BLaER1 treated with 17β-estradiol and CSF1 and Interleukin-3, amounts not matched to agents 10 nM and 100 nM (cell line): Measurements from ENCODE around the gene CRYBG2.

Experiments
- H3K27ac ChIP-seq, 11 experiments: shearing (Covaris generic); formaldehyde crosslinking; 2 replicates each; pipeline ENCODE4 v1.8.1; 2022
- H3K27me3 ChIP-seq, 11 experiments: shearing (Covaris generic); formaldehyde crosslinking; 2 replicates each; pipeline ENCODE4 v1.8.1; 2022
- H3K36me3 ChIP-seq, 11 experiments: shearing (Covaris generic); formaldehyde crosslinking; 2 replicates each; pipeline ENCODE4 v1.8.1; 2022
- H3K4me1 ChIP-seq, 10 experiments: shearing (Covaris generic); formaldehyde crosslinking; 2 replicates each; pipeline ENCODE4 v1.8.1; 2022
- H3K4me2 ChIP-seq, 11 experiments: shearing (Covaris generic); formaldehyde crosslinking; 2 replicates each; pipeline ENCODE4 v1.8.1; 2022
- H3K4me3 ChIP-seq, 10 experiments: shearing (Covaris generic); formaldehyde crosslinking; 2 replicates each; pipeline ENCODE4 v1.8.1; 2022
- H3K9ac ChIP-seq, 11 experiments: shearing (Covaris generic); formaldehyde crosslinking; 2 replicates each; pipeline ENCODE4 v1.8.1; 2022
- H3K9me3 ChIP-seq, 11 experiments: shearing (Covaris generic); formaldehyde crosslinking; replicated peaks in 1 of 11; 2 replicates each; pipeline ENCODE4 v1.8.1; 2022
- H4K20me1 ChIP-seq, 11 experiments: shearing (Covaris generic); formaldehyde crosslinking; 2 replicates each; pipeline ENCODE4 v1.8.1; 2022
- Cebpa-rat ChIP-seq, 11 experiments: shearing (Covaris generic); IDR thresholded peaks; 2 replicates each; pipeline ENCODE4 v1.8.1; 2022

CRYBG2 gene, protein sequence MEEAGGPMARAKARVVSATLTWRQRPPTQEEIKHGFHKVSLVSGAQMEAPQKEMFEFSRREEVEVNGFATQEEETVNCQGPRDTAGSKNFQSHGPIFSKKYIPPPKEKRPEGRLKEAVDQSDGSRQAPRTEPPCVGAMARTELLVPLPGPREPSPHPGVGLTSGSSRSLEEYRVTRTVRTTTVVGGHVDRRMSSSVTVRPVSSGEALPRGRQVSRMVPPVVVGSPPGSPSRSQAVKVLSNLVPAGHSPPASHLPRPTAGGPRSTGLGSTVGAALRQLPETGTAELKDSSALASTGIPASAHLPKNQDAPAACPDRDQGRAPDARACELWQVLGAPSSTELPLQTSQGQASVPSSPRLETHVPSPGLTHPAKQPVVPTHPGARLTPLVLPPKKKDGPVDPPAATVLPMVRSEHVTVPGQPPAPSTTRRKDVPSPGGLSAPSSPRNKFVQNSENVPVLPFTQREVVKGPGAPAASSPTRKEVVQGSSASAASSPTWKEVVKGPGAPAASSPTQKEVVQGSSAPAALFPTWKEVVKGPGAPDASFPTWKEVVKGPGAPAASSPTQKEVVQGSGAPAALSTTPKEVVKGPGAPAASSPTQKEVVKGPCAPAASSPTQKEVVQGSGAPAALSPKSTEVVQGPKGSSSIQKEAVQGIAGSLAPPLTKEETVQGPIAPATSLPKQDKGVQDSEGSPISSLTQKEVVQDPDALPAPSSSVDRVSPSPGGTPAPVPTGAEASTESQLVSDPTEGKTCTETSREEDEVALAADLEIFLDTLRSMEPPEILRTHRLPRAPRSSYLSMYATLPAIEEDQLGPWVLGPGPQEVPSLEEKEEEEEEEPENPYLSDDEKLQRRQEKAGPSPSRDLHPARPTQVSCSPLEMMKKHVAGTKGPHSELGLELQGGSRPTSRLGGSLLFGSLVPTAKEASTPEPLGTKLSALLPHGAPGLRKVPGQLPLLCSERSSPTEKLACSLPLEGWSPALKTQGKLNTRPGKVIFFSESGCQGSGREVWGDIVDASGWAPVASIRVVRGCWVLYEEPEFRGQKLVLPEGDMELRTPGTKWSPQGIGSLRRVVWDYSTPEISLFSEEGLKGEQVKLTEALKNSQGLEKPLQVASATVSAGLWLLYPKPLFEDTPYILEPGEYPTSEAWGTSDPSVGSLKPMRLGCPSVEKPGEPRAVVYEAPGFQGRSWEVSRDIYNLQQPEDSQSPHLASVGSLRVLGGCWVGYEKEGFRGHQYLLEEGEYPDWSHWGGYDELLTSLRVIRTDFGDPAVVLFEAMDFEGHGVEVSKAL (N-terminal part only)

DNA sequence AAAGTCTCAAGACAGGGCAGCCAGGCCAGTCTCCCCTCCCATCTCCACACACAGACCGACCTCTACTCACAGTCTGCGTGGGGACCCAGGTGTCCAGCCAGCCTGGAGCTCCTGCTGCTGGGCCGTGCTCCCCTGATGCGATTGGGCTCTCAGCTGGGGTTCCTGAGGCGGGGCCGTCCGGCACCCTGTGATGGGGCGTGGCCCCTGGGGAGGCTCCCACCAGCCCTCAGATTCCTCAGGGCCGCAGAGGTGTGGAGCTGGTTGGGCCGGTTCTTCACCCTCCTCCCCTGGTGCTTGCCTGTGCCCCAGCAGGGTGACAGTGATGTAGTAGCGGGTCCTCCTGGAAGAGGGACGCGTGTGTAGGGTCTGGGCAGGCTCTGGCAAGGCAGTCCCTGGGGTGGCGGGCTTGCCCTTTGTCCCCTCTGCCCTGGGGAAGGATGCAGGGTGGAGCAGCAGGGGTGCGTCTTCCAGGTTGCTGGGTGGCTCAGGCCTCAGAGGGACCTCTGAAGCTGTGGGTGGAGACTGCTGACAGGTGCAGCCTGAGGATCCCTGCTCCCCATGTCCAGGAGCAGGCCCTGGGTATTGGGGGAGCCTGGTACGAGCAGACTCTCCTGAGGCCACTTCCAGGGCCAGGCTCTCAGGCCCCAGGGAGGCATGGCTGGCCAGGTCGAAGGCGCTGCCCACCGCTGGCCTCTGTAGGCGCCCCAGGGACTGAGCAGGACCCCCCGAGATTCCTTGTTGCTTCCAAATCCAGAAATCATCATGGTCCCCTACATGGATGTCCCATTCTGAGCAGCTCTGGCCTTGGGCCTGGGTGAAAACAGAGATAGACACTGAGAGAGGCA, at the start of gene CRYBG2:
CRYBG2 (minus strand) TSS at position 155 of the 845 bp plus-strand sequence. CDS start 7,473 bp downstream, outside the sequence.
- Histone ChIP-seq H3K4me2 (no peak within 1 kb of the TSS), H3K9ac (no peak within 1 kb of the TSS), H3K27me3 (peaks cover 12 to 21% (median 16%) of the 10 kb centered on the region in 11 experiments), H3K9me3 (no peaks in the 10 kb centered on the region), H3K36me3 (no peaks in the 10 kb centered on the region), H3K27ac (no peak within 1 kb of the TSS), H4K20me1 (no peaks in the 10 kb centered on the region), H3K4me3 (no peak within 1 kb of the TSS), H3K4me1 (no peaks in the 10 kb centered on the region; a peak in 1 of 20 replicates)
- TF ChIP-seq Cebpa-rat (IDR thresholded peaks at IDR 0.05), result no peak

DNA sequence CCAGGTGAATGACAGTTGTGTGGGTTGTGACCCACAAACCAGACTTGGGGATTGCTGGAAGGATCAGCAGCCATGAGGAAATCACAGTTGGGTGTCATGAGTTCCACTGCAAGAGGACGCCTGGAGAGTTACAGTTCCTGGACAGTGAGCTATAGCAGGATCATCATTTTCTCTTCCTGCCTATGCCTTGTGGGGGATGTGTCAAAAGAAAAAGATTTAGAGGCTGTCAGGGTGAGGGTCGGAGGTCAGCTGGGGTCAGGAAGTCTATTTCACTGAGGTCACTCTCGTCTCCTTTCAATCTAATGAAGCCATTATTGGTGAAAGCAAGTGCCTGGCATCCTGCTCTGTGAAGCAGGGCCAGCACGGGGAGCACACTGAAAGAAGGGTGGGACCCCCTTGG, 49.7 kb upstream of the CRYBG2 start:
- Histone ChIP-seq H3K4me2 (no peak overlapping the region), H3K4me3 (no peak overlapping the region), H3K27me3 (peaks cover 2 to 14% (median 6%) of the 10 kb centered on the region in 11 experiments), H3K9ac (no peak overlapping the region), H3K4me1 (no peaks in the 10 kb centered on the region), H4K20me1 (no peaks in the 10 kb centered on the region), H3K36me3 (no peaks in the 10 kb centered on the region), H3K9me3 (no peaks in the 10 kb centered on the region), H3K27ac (no peak overlapping the region)
- TF ChIP-seq Cebpa-rat (IDR thresholded peaks at IDR 0.05), result no peak

DNA sequence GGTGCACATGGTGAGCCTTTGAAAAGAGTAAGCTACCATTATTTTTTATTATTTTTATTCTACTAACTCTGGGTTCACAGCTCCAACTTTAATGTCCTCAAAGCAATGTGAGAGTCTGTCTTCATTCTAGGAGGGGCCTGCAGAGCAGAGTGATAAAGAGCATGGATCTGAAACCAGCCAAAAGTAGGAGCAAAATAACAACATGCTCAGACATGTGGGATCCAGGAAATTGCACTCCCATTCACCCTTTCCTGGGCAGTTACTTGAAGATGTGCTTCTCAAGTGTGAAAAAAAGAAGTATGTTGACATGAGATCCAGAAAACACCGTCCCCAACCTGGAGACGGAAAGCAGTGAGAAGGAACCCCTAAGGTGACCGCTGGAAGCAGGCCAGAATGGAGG, 48.0 kb upstream of the CRYBG2 start:
- H3K27me3 ChIP-seq, result peaks cover 0 to 10% (median 0%) of the 10 kb centered on the region in 11 experiments; a peak in 1 of 22 replicates
- no peaks in the 10 kb centered on the region for H3K9me3 ChIP-seq
- H4K20me1 ChIP-seq, result no peaks in the 10 kb centered on the region
- no peaks in the 10 kb centered on the region for H3K36me3 ChIP-seq
- TF ChIP-seq Cebpa-rat (IDR thresholded peaks at IDR 0.05), result no peak
- H3K9ac ChIP-seq, result no peak overlapping the region
- H3K4me2 ChIP-seq, result no peak overlapping the region
- no peak overlapping the region for H3K27ac ChIP-seq
- no peak overlapping the region for H3K4me3 ChIP-seq
- no peaks in the 10 kb centered on the region for H3K4me1 ChIP-seq

DNA sequence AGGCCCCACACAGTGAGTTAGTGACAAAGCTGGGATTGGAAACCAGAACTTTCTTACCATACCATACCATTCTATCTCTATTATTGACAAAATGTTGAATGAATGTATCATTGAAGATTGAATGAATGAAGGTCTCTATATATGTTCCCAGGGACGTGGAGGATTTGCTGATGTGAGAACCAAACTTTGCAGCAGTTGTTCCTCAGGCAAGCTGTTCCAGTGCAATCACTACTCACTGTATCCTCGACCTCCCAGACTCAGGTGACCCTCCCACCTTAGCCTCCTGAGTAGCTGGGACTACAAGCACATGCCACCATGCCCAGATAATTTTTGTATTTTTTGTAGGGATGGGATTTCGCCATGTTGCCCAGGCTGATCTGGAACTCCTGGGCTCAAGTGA, 45.1 kb upstream of the CRYBG2 start:
- Histone ChIP-seq H3K9me3 (no peaks in the 10 kb centered on the region), H3K27me3 (peaks cover 0 to 5% (median 0%) of the 10 kb centered on the region in 11 experiments; a peak in 1 of 22 replicates), H3K4me3 (no peak overlapping the region), H3K4me1 (no peaks in the 10 kb centered on the region), H3K9ac (no peak overlapping the region), H3K27ac (no peak overlapping the region), H4K20me1 (no peaks in the 10 kb centered on the region), H3K36me3 (no peaks in the 10 kb centered on the region), H3K4me2 (no peak overlapping the region)
- no peak for TF ChIP-seq Cebpa-rat (IDR thresholded peaks at IDR 0.05)

DNA sequence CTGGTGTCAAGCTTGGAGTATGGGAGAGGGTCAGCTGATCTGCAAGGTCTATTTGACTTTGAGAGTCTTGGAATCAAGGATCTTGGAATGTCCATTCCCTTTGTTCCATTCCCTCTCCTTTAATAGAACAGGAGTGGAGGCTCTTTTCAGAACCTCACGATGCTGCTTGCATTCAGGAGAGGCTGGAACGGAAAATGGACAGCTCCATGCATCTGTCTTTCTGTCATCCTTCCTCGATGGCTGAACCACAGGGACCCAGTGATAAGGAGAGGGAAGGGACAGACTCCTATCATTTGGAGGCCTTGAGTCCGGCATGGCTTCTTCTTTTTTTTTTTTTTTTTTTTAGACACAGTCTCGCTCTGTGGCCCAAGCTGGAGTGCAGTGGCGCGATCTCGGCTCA, 41.8 kb upstream of the CRYBG2 start:
- Histone ChIP-seq H3K9ac (no peak overlapping the region), H4K20me1 (no peaks in the 10 kb centered on the region), H3K4me1 (0 out of 20 replicates have a peak, but pooled peaks cover 0 to 3% (median 0%) of the 10 kb centered on the region in 10 experiments), H3K9me3 (no peaks in the 10 kb centered on the region), H3K36me3 (no peaks in the 10 kb centered on the region), H3K4me3 (no peak overlapping the region), H3K4me2 (no peak overlapping the region), H3K27ac (no peak overlapping the region), H3K27me3 (no peaks in the 10 kb centered on the region)
- TF ChIP-seq Cebpa-rat (IDR thresholded peaks at IDR 0.05), result no peak

DNA sequence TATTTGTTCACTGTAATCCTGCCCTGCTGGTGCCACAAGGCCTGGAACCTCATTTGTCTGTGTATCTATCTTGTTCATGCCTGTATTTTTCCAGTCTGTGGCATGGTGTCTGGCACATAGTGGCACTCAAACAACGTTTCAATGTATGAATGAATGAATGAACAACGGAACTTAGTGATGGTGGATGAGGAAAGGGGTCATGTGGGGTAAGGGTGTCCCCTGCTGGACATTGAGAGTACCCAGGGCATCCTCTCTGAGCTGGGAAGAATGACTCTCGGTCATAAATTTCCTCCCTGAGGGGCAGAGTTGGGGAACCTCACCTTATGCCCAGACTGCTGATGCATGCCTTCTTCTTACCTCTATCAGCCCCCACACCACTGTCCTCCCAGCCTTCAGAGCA, 37.5 kb upstream of the CRYBG2 start:
- TF ChIP-seq Cebpa-rat (IDR thresholded peaks at IDR 0.05), result no peak
- Histone ChIP-seq H3K36me3 (no peaks in the 10 kb centered on the region), H3K9ac (no peak overlapping the region), H3K4me3 (no peak overlapping the region), H3K4me1 (peaks cover 0 to 34% (median 9%) of the 10 kb centered on the region in 10 experiments; a peak in 14 of 20 replicates), H3K27ac (no peak overlapping the region), H3K9me3 (no peaks in the 10 kb centered on the region), H3K27me3 (no peaks in the 10 kb centered on the region), H3K4me2 (no peak overlapping the region), H4K20me1 (no peaks in the 10 kb centered on the region)

DNA sequence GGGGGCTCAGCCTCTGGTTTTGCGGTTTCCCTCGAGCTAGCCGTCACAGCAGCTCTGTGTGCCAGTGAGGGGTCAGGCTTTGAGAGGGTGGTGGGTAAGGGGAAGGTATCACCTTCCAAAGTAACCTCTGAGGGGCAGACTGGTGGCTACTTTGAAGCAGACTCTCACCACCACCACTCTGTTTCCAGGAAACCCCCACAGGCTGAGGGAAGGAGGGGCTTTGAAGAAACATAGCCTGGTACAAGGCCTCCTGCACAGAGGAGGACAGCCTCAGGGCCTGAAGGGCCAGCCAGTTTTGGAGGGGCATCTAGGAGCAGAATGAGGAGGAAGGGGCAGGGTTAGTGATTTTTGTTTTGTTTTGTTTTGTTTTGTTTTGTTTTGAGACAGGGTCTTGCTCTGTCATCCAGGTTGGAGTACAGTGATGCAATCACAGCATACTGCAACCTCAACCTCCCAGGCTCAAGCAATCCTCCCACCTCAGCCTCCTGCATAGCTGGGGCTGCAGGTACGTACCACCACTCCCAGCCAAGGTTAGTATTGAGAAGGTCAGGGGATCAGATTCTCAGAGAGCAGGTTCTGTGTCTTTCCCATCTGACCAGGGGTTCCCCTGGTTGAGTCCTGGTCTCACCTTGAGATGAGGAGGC, 35.8 kb upstream of the CRYBG2 start:
- peak overlapping the region in 2 of 11 experiments; percentile 29 to 76; a peak in 1 of 22 replicates for H3K4me2 ChIP-seq
- no peaks in the 10 kb centered on the region for H4K20me1 ChIP-seq
- peak overlapping the region in 1 of 11 experiments; percentile 8; a peak in 2 of 22 replicates for H3K9ac ChIP-seq
- TF ChIP-seq Cebpa-rat (IDR thresholded peaks at IDR 0.05), result 0 out of 22 replicates have a peak, but pooled peaks of 1 of the 11 experiments have one; percentile 8
- no peak overlapping the region for H3K4me3 ChIP-seq
- no peaks in the 10 kb centered on the region for H3K27me3 ChIP-seq
- H3K4me1 ChIP-seq, result peaks cover 9 to 51% (median 26%) of the 10 kb centered on the region in 10 experiments
- H3K27ac ChIP-seq, result no peak overlapping the region
- H3K9me3 ChIP-seq, result no peaks in the 10 kb centered on the region
- no peaks in the 10 kb centered on the region for H3K36me3 ChIP-seq
